PFSK-1 (cell line): ENCODE measurements around the gene ZNF780A.

Experiments used
- FOXP2 ChIP-seq: optimal IDR thresholded peaks from 2 replicates; pipeline ENCODE3; 2011; ENCODE audit warnings: borderline replicate concordance, control low read depth, inconsistent platforms; ENCODE audit not compliant: insufficient read depth; ENCODE audit errors: extremely low read length, extremely low read depth
- POLR2AphosphoS5 ChIP-seq: IDR thresholded peaks from 2 replicates; pipeline ENCODE4 v1.6.1; 2012; ENCODE audit warnings: low read depth, mild to moderate bottlenecking, control low read depth, low read length, moderate library complexity
- REST ChIP-seq, 2 experiments: IDR thresholded peaks; 2 replicates each; pipeline versions ENCODE4 v1.6.1 to v1.8.0; 2011 to 2012; ENCODE audit warnings: low read depth in 2 of 2, low read length in 2 of 2, control low read depth in 1 of 2, inconsistent platforms in 1 of 2, mild to moderate bottlenecking in 1 of 2, moderate library complexity in 1 of 2; ENCODE audit not compliant: insufficient read depth in 1 of 2
- SIN3A ChIP-seq: IDR thresholded peaks from 2 replicates; pipeline ENCODE4 v1.6.1; 2012; ENCODE audit warnings: mild to moderate bottlenecking, low read length, moderate library complexity, borderline replicate concordance; ENCODE audit not compliant: insufficient read depth
- TAF1 ChIP-seq: IDR thresholded peaks from 2 replicates; pipeline ENCODE4 v1.6.1; 2012; ENCODE audit warnings: low read length, control low read depth, borderline replicate concordance; ENCODE audit not compliant: insufficient read depth

ZNF780A gene

GRCh38 chr19:40080289-40080688, 10.5 kb downstream of the ZNF780A start:
- no peak for TF ChIP-seq SIN3A
- no peak for TF ChIP-seq FOXP2
- no peak for TF ChIP-seq POLR2AphosphoS5
- TF ChIP-seq REST (IDR thresholded peaks at IDR 0.05; ENCODE audit: insufficient read depth in 1 of 2, low read depth in 2 of 2, low read length in 2 of 2): no peak
- TF ChIP-seq TAF1: no peak

DNA sequence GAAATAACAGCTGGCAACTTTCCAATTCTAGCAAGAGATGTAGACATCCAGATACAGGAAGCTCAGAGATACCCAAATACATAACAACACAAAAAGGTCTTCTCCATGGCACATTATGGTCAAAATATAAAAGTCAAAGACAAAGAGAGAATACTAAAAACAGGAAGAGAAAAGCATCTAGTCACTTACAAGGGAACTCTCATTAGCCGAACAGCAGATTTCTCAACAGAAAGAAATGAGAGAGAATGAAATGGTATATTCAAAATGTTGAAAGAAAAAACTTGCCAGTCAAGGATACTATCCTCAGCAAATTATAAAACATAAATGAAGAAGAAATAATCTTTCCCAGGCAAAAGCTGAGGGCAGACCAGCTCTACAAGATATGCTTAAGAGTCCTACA, 12.4 kb downstream of the ZNF780A start:
- TF ChIP-seq FOXP2 (no peak), TAF1 (no peak), REST (IDR thresholded peaks at IDR 0.05; ENCODE audit: insufficient read depth in 1 of 2, low read depth in 2 of 2, low read length in 2 of 2) (no peak), POLR2AphosphoS5 (no peak), SIN3A (no peak)

- no peak for TF ChIP-seq FOXP2
- no peak for TF ChIP-seq REST (IDR thresholded peaks at IDR 0.05; ENCODE audit: insufficient read depth in 1 of 2, low read depth in 2 of 2, low read length in 2 of 2)
Observed at GRCh38 chr19:40070058-40070457, 20.7 kb downstream of the ZNF780A start.

GRCh38 chr19:40059624-40060023, 31.1 kb downstream of the ZNF780A start:
- TF ChIP-seq REST (IDR thresholded peaks at IDR 0.05; ENCODE audit: insufficient read depth in 1 of 2, low read depth in 2 of 2, low read length in 2 of 2) (no peak), TAF1 (no peak), FOXP2 (no peak), SIN3A (no peak), POLR2AphosphoS5 (no peak)

DNA sequence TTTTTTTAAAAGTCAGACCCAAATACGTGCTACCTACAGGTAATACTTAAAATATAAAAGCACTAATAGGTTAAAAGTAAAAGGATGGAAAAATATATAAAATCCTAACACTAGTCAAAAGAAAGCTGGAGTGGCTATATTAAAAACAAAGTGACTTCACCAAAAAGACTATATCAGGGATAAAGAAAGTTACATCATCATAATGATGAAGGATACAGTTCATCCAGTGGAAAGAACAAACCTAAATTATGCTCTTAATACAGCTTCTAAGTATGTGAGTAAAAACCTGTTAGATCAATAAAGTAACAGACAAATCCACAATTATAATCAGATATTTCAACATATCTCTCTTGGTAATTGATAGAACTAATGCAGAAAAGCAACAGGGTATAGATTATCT, 33.6 kb downstream of the ZNF780A start:
- no peak for TF ChIP-seq SIN3A
- no peak for TF ChIP-seq POLR2AphosphoS5
- TF ChIP-seq TAF1: no peak
- no peak for TF ChIP-seq FOXP2
- TF ChIP-seq REST (IDR thresholded peaks at IDR 0.05; ENCODE audit: insufficient read depth in 1 of 2, low read depth in 2 of 2, low read length in 2 of 2): no peak
